ENCODE data around the gene HNF1A. TPM values are rescaled to one million over a fixed set of nuclear protein-coding genes. Genes with fewer than 3 reads are reported as not detected.

The HNF1A gene
- total RNA-seq, 2 experiments from 2014 or later: not detected

DNA sequence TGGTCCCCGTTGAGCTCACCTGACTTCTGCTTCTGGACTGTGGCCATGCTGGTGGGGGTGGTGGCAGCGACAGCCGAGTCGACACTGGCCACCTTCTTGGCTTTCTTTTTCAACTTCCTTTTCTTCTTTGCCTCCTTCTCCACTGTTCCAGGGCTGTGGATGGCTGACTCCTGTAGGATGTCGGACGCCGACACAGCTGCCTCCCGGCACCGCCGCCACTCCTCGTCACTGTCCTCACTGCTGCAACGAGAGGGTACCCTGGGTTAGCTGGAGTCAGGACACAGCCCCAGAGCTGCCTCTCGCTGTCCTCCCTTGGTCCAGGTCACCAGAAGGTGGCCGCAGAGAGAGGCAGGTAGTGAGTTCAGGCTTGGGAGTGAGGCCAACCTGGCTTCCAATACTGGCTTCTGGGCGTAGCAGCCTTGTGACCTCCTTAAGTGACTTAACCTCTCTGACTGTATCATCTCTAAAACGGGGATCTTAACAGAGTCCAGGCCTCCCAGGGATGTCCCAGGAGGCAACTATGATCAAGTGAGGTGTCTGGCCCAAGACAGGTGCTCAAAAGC, 26.0 kb downstream of the HNF1A start:
- H3K36me3 Mint-ChIP-seq (ENCODE audit: low read depth): peaks cover 24% of the 10 kb centered on the region
- DNase-seq: no peak
- CTCF ChIA-PET: interaction anchor here (0.7 to 2.4 kb wide), 5 partner anchors 11 to 130 kb away, joined by 3 to 31 read pairs (median 7); no protein-coding TSS in a partner anchor
- intact Hi-C loops (cut with micrococcal nuclease): no loop called here
- no peak overlapping the region for H3K4me3 Mint-ChIP-seq
- H3K27me3 Mint-ChIP-seq (ENCODE audit: low read depth): no peaks in the 10 kb centered on the region
- no peaks in the 10 kb centered on the region for H3K9me3 Mint-ChIP-seq
- no peak overlapping the region for H3K27ac Mint-ChIP-seq
- H3K4me1 Mint-ChIP-seq (ENCODE audit: low read depth): no peaks in the 10 kb centered on the region

DNA sequence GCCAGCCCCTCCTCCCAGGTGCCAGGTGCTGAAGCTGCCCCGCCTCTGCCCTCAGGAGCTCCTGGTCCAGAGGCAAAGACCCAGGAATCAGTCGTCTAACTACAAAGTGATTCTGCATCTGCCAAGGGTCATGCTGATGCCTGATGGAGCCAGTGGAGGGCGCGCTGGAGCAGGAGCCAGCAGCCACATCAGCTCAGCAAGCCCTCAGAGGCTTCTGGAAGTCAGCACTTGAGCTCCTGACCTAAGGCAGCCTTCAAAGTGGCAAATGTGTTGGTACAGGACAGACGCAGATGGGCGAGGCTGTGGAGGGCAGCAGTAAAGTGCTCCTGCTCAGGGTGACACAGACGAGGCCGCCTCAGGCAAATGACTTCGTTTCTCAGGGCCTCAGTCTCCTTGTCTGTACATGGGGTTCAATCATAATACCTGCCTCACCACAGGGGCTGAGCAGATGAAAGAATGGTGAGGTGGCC, 27.0 kb downstream of the HNF1A start:
- H3K36me3 Mint-ChIP-seq (ENCODE audit: low read depth): peaks cover 26% of the 10 kb centered on the region
- intact Hi-C loops (cut with micrococcal nuclease): loop anchor here (1.0 kb wide), 3 partner anchors 55 to 105 kb away; no protein-coding TSS in a partner anchor
- H3K27me3 Mint-ChIP-seq (ENCODE audit: low read depth): no peaks in the 10 kb centered on the region
- H3K27ac Mint-ChIP-seq: no peak overlapping the region
- CTCF ChIA-PET: interaction anchor here (0.6 to 2.4 kb wide), 16 partner anchors 8 to 638 kb away, joined by 3 to 31 read pairs (median 4); no protein-coding TSS in a partner anchor
- DNase-seq: peak; percentile 76
- H3K4me1 Mint-ChIP-seq (ENCODE audit: low read depth): no peaks in the 10 kb centered on the region
- no peak overlapping the region for H3K4me3 Mint-ChIP-seq
- no peaks in the 10 kb centered on the region for H3K9me3 Mint-ChIP-seq

DNA sequence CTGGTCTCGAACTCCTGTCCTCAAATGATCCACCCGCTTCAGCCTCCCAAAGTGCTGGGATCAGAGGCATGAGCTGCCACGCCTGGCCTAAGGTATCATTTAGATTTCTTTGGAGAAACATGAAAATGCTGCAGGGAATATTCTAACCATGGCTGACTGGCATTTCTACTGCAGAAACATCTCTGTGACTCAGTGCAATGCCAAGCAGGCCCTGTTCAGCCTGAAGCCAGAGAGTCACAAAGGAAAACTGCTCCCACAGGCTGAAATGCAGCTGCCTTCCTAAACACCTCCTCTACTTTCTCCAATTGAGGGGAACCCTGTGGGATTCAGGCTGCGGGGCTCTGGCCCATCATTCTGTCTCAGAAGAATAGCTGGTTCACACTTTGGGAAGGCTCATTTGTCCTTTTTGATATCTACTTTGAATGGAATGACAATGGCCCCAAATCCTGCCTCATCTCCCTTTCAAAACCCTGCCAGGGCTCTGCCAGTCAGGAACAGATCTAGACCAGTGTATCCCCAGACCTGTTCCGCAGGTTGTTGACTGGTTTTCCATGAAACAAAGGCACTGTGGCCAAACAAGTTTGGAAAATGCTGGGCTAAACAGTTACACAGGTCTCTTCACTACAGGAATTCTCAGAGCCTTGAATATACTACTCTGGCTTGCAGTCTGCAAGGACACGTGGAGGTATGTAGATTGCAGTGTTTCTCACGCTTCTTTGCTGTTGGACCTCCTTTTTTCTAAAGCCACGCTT, 30.2 kb downstream of the HNF1A start:
- no peaks in the 10 kb centered on the region for H3K9me3 Mint-ChIP-seq
- H3K4me3 Mint-ChIP-seq: no peak overlapping the region
- peaks cover 31% of the 10 kb centered on the region for H3K36me3 Mint-ChIP-seq (ENCODE audit: low read depth)
- no peaks in the 10 kb centered on the region for H3K27me3 Mint-ChIP-seq (ENCODE audit: low read depth)
- CTCF ChIA-PET: interaction anchor here (0.6 to 0.7 kb wide), 2 partner anchors 103 to 238 kb away, joined by 3 read pairs; no protein-coding TSS in a partner anchor
- no peak overlapping the region for H3K27ac Mint-ChIP-seq
- no peak for DNase-seq
- intact Hi-C loops (cut with micrococcal nuclease): no loop called here
- peaks cover 4% of the 10 kb centered on the region for H3K4me1 Mint-ChIP-seq (ENCODE audit: low read depth)

DNA sequence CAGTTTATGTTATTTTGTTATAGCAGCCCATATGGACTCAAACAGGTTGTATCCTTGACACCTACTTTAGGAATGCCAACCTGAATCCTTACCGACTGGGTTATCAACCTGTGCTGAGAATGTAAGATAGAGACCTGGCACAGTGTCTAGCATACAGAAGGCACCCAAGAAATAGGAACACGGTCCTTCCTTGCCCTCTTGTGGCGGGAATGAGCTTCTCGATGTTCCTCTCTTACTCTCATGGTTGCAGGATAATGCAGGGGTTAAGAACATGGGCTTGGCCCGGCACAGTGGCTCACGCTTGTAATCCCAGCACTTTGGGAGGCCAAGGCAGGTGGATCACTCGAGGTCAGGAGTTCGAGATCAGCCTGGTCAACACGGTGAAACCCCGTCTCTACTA, 31.4 kb downstream of the HNF1A start:
- Mint-ChIP-seq H3K9me3 (no peaks in the 10 kb centered on the region), H3K27me3 (ENCODE audit: low read depth) (no peaks in the 10 kb centered on the region), H3K27ac (no peak overlapping the region), H3K4me3 (no peak overlapping the region), H3K4me1 (ENCODE audit: low read depth) (peaks cover 8% of the 10 kb centered on the region), H3K36me3 (ENCODE audit: low read depth) (peaks cover 23% of the 10 kb centered on the region)
- intact Hi-C loops (cut with micrococcal nuclease): no loop called here
- CTCF ChIA-PET: interaction anchor here (0.7 kb wide), 1 partner anchor 508 kb away, joined by 3 read pairs; no protein-coding TSS in a partner anchor
- DNase-seq: peak; percentile 28

DNA sequence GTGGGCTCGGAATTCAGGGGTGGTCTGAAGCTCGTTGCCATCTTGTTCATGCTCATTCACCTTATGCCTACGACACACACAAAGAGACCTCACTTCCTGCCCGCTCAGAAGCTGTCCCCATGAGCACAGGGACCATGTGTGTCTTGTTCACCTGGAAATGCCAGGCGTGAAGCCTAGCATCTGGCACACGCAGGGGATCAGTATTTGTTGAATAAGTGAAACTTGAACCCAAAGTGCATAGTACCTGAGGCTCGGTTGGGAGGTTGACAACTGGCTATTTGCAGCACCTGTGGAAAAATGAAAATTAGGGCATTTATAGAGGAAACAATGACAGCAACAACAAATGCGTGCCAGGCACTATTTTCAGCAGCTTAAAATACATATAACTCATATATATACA, 32.5 kb downstream of the HNF1A start:
- CTCF ChIA-PET: no interaction called here
- Mint-ChIP-seq H3K27me3 (ENCODE audit: low read depth) (no peaks in the 10 kb centered on the region), H3K36me3 (ENCODE audit: low read depth) (peaks cover 16% of the 10 kb centered on the region), H3K4me3 (no peak overlapping the region), H3K27ac (no peak overlapping the region), H3K4me1 (ENCODE audit: low read depth) (peaks cover 17% of the 10 kb centered on the region), H3K9me3 (no peaks in the 10 kb centered on the region)
- intact Hi-C loops (cut with micrococcal nuclease): no loop called here
- no peak for DNase-seq

DNA sequence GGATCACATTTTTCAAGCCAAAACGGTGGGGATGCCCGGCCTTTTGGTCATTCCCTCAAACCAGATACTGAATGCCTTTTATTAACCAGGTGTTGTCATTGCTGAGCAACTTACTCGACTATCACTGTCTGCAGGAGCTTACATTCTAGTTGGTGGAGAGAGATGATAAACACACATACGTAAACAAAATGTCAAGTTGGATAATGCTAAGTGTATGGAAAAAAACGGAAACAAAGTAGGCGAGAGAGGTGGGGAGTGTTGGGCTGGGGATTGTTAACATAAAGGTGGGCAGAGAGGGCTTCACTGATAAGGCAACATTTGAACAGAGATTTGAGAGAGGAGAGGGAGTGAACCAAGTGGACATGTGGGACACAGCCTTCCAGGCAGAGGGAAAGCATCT, 33.5 kb downstream of the HNF1A start:
- no peak for DNase-seq
- H3K4me3 Mint-ChIP-seq: no peak overlapping the region
- no peaks in the 10 kb centered on the region for H3K9me3 Mint-ChIP-seq
- H3K4me1 Mint-ChIP-seq (ENCODE audit: low read depth): peaks cover 23% of the 10 kb centered on the region
- H3K36me3 Mint-ChIP-seq (ENCODE audit: low read depth): peaks cover 17% of the 10 kb centered on the region
- intact Hi-C loops (cut with micrococcal nuclease): no loop called here
- CTCF ChIA-PET: interaction anchor here (1.0 kb wide), 1 partner anchor 30 kb away, joined by 6 read pairs; no protein-coding TSS in a partner anchor
- no peak overlapping the region for H3K27ac Mint-ChIP-seq
- H3K27me3 Mint-ChIP-seq (ENCODE audit: low read depth): no peaks in the 10 kb centered on the region

DNA sequence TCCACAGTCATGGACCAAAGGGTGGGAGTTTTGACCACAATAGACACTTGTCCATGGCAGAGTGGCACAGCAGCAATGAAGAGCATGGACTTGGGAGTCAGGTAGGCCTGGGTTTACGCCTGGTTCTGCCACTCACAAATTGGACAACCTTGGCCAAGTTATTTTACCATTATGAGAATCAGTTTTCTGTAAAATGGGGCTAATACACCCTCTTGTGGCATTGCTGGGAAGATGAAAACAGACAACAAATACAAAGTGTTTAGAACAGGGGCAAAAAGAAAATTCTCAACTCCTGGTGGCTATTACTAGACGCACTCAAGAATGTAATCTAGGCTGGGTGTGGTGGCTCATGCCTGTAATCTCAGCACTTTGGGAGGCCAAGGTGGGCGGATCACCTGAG, 35.4 kb downstream of the HNF1A start:
- intact Hi-C loops (cut with micrococcal nuclease): no loop called here

DNA sequence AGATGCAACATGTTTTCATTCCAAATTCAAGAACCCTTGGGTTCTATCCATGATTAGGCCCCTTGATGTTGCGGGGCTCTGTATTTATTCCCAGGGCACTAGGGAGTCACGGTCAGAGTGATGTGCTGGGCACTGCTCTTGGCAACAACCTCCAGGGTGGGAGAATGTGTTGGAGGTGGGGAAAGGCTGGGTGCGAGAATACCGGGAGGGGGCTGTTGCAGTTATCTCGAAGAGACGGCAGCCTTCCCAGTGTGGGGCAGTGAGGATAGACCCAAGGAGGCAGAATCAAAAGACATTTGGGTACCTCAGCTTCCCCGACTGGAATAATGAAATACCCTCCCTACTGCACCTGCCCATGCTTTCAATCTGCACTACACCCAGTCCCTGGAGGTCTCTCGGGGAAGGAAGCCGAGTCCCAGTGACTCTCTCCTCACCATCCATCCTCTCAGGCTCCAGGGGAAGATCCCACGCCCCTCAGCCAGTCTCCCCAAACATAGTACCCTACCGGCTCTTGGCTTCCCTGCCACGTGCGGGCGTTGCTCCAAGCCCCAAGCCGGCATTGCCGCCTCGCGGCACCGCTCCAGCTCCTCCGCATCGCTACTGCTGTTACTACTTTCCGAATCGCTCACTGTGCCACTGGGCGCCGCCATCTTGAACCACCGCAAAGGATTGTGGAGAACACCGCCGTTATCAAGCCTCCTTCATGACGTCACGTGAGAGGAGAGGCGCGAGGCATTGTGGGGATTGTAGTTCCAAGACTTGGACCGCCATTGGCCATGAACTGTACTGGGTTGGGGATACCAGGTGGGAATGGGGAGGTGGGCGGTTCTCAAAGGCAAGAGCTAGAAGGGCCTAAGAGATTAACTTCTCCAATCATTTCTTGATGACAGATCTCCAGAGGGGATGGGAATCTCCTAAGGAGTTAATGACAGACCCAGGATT, 37.8 kb downstream of the HNF1A start, which contains the start of gene C12orf43:
Gene C12orf43, minus strand, starts transcription at position 663 of the 942 bp plus-strand sequence. Its CDS starts 13 bp downstream, at position 650.
- Mint-ChIP-seq H3K4me3 (peak within 1 kb of the TSS; percentile 100), H3K27me3 (ENCODE audit: low read depth) (no peaks in the 10 kb centered on the region), H3K36me3 (ENCODE audit: low read depth) (peaks cover 11% of the 10 kb centered on the region), H3K9me3 (no peaks in the 10 kb centered on the region), H3K27ac (peak within 1 kb of the TSS; percentile 92), H3K4me1 (ENCODE audit: low read depth) (peaks cover 23% of the 10 kb centered on the region)
- DNase-seq: peak; percentile 98
- intact Hi-C loops (cut with micrococcal nuclease): loop anchor here (1.0 kb wide), 2 partner anchors 18 to 44 kb away; no protein-coding TSS in a partner anchor
- CTCF ChIA-PET: interaction anchor here (0.7 to 1.3 kb wide), 3 partner anchors 18 to 433 kb away, joined by 3 to 4 read pairs (median 3); no protein-coding TSS in a partner anchor

More for the DNA sequence above, 35.4 kb downstream of the HNF1A start:
- Mint-ChIP-seq H3K9me3 (no peaks in the 10 kb centered on the region), H3K4me1 (ENCODE audit: low read depth) (peaks cover 23% of the 10 kb centered on the region), H3K27ac (no peak overlapping the region), H3K4me3 (no peak overlapping the region), H3K27me3 (ENCODE audit: low read depth) (no peaks in the 10 kb centered on the region), H3K36me3 (ENCODE audit: low read depth) (peaks cover 16% of the 10 kb centered on the region)
- no peak for DNase-seq
- CTCF ChIA-PET: interaction anchor here (0.7 to 1.5 kb wide), 2 partner anchors 8 to 205 kb away, joined by 3 read pairs; no protein-coding TSS in a partner anchor

DNA sequence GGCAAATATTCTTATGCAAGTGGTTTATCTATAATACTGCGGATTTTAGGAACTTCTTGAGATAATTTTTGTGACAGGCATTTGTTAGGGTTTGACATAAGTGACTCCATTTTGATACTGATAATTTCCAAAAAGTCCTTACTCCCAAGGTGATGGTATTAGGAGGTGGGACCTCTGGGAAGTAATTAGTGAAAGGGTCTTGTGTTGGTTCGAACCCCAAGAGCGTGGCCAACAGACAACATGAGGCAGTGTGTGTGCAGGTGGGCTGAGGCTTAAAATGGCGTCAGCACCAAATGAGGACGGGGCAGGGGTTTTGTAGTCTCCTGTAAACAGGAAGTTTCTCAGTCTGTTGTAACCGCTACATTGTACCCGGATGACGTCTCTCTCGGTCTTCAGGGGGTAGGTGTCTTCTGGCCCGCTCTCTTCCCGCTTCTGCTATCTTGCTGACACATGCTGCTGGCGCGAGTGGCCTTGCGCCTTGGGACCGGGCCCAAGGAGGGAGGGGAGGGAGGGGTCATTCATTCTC, 39.7 kb downstream of the HNF1A start:
- Mint-ChIP-seq H3K9me3 (no peaks in the 10 kb centered on the region), H3K4me3 (no peak overlapping the region), H3K36me3 (ENCODE audit: low read depth) (peaks cover 4% of the 10 kb centered on the region), H3K4me1 (ENCODE audit: low read depth) (peaks cover 19% of the 10 kb centered on the region), H3K27me3 (ENCODE audit: low read depth) (no peaks in the 10 kb centered on the region), H3K27ac (no peak overlapping the region)
- DNase-seq: no peak
- intact Hi-C loops (cut with micrococcal nuclease): no loop called here
- CTCF ChIA-PET: no interaction called here

DNA sequence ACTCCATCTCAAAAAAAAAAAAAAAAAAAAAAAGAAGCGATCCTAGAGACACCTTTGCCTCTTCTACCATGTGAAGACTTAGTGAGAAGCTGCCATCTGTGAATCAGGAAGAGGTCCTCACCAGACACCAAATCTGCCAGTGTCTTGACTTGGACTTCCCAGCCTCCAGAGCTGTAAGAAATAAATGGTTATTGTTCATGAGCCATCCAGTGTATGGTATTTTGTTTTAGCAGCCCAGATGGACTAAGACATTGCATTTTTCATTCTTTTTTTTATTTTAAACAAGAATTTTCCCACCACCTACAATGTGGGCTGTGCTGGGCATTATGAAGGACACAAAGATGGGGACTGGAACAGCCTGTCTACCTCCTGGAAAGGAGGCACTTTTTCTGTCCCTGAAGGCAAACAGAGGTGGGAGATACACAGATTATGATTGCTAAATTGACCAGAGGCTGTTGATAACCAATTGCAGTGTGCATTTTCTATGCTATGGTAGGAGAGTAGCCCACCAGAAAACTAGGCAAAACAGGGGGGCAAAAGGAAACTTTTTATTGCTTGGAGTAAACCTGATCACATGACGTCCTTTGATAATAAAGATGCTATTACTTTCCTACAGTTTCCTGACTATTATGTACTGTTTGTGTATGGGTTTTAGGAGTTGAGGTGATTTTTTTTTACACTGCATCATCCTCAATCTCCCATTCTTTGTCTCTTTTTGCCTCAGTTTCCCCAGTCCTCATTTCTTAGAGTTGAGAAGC, 40.7 kb downstream of the HNF1A start:
- Mint-ChIP-seq H3K4me1 (ENCODE audit: low read depth) (peaks cover 17% of the 10 kb centered on the region), H3K9me3 (no peaks in the 10 kb centered on the region), H3K27ac (no peak overlapping the region), H3K27me3 (ENCODE audit: low read depth) (no peaks in the 10 kb centered on the region), H3K36me3 (ENCODE audit: low read depth) (peaks cover 5% of the 10 kb centered on the region), H3K4me3 (no peak overlapping the region)
- intact Hi-C loops (cut with micrococcal nuclease): no loop called here
- CTCF ChIA-PET: interaction anchor here (0.5 kb wide), 1 partner anchor 41 kb away, joined by 3 read pairs; no protein-coding TSS in a partner anchor
- DNase-seq: no peak

DNA sequence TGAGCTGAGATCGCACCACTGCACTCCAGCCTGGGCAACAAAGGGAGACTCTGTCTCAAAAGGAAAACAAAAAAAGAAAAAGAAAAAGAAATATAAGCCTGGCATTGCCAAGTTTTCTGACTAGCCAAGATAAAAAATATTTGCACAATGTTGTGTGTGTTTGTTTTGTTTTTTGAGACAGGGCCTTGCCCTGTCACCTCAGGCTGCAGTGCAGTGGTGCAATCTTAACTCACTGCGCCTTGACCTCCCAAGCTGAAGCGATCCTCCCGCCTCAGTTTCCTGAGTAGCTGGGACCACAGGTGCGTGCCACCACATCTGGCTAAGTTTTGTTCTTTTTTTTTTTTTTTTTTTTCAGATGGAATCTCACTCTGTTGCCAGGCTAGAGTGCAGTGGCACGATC, 43.4 kb downstream of the HNF1A start:
- H3K4me3 Mint-ChIP-seq: no peak overlapping the region
- no peaks in the 10 kb centered on the region for H3K9me3 Mint-ChIP-seq
- intact Hi-C loops (cut with micrococcal nuclease): no loop called here
- H3K36me3 Mint-ChIP-seq (ENCODE audit: low read depth): peaks cover 1% of the 10 kb centered on the region
- H3K27me3 Mint-ChIP-seq (ENCODE audit: low read depth): no peaks in the 10 kb centered on the region
- H3K27ac Mint-ChIP-seq: no peak overlapping the region
- no peaks in the 10 kb centered on the region for H3K4me1 Mint-ChIP-seq (ENCODE audit: low read depth)
- no peak for DNase-seq
- CTCF ChIA-PET: no interaction called here

Data from activated naive CD4-positive, alpha-beta T cell treated with anti-CD3 and anti-CD28 coated beads for 36 hours (primary cell).